Caco-2 (cell line): ENCODE results near the gene TFEB. TPM values are rescaled to one million over a fixed set of nuclear protein-coding genes. Genes with fewer than 3 reads are reported as not detected.

Experiments
- BruUV-seq: library from RNA; stranded (reverse); fragments of 400-500 nt; replicated peaks from 2 replicates; lab custom pipeline; 2021; lab: Mats Ljungman, UMichigan
- CTCF ChIA-PET: fragments of 300-600 bp; sonication (Branson Sonifier 250); formaldehyde crosslinking; loops from one replicate; lab custom pipeline; 2022; ENCODE audit warnings: antibody characterized with exemption; lab: Charles Lee
- POLR2A ChIA-PET: fragments of 300-600 bp; sonication (Branson Sonifier 250); formaldehyde crosslinking; loops from one replicate; lab custom pipeline; 2022; ENCODE audit warnings: antibody characterized with exemption; lab: Charles Lee
- DNase-seq, 2 experiments: peaks; one replicate each; pipeline versions ENCODE4 v3.0.0 to v3.0.0-alpha.2; 2020 to 2022
- H3K27me3 ChIP-seq: replicated peaks from 2 replicates; pipeline ENCODE4 v1.6.0; 2011; ENCODE audit warnings: low read length; ENCODE audit not compliant: control insufficient read depth, insufficient read depth
- H3K36me3 ChIP-seq: 2 replicates; pipeline ENCODE4 v1.5.1; 2011; ENCODE audit warnings: low read length; ENCODE audit not compliant: control insufficient read depth, insufficient read depth
- H3K4me1 ChIP-seq: fragments of 250-450 bp; sonication (Bioruptor Pico); 2 replicates; pipeline ENCODE4 v1.5.1; 2020; ENCODE audit warnings: mild to moderate bottlenecking
- H3K4me3 ChIP-seq: 2 replicates; pipeline ENCODE4 v1.5.1; 2011; ENCODE audit warnings: low read depth, mild to moderate bottlenecking, control low read depth, low read length
- H3K9me3 ChIP-seq: fragments of 250-450 bp; sonication (Bioruptor Pico); 2 replicates; pipeline ENCODE4 v1.5.1; 2020; ENCODE audit warnings: mild to moderate bottlenecking, moderate library complexity
- H3K27ac Mint-ChIP-seq: one replicate; pipeline ENCODE4 v1.8.0; 2022; ENCODE audit warnings: mixed read lengths; ENCODE audit not compliant: unreplicated experiment
- H3K27me3 Mint-ChIP-seq: one replicate; pipeline ENCODE4 v1.8.0; 2022; ENCODE audit warnings: mixed read lengths; ENCODE audit not compliant: insufficient read depth, unreplicated experiment
- H3K36me3 Mint-ChIP-seq: one replicate; pipeline ENCODE4 v1.8.0; 2022; ENCODE audit warnings: mild to moderate bottlenecking, mixed read lengths; ENCODE audit not compliant: insufficient read depth, unreplicated experiment
- H3K4me1 Mint-ChIP-seq: one replicate; pipeline ENCODE4 v1.8.0; 2022; ENCODE audit warnings: low read depth, mixed read lengths; ENCODE audit not compliant: unreplicated experiment
- H3K4me3 Mint-ChIP-seq: one replicate; pipeline ENCODE4 v1.8.0; 2022; ENCODE audit warnings: mild to moderate bottlenecking, moderate library complexity, mixed read lengths; ENCODE audit not compliant: unreplicated experiment
- H3K9me3 Mint-ChIP-seq: one replicate; pipeline ENCODE4 v1.8.0; 2022; ENCODE audit warnings: mixed read lengths; ENCODE audit not compliant: unreplicated experiment
- intact Hi-C: fragments of 100-400 bp; cut with micrococcal nuclease; formaldehyde crosslinking; loops from one replicate; pipeline ENCODE4 v1.10.0; 2022; ENCODE audit not compliant: unreplicated experiment
- total RNA-seq: library from RNA; stranded (reverse); gene quantifications from 2 replicates; pipeline ENCODE4 v1.2.3, GENCODE V29; 2022
- TF ChIP-seq, protein P1 (sequence below), 2 experiments: fragments of 200-600 bp in 1 of 2; IDR thresholded peaks; 1 replicate in 1 of 2; 2 replicates in 1 of 2; pipeline versions ENCODE4 v1.5.1 to v1.8.0; 2011 to 2022; ENCODE audit warnings: antibody characterized with exemption in 1 of 2, control low read depth in 1 of 2, inconsistent platforms in 1 of 2, low read depth in 1 of 2, low read length in 1 of 2, mild to moderate bottlenecking in 1 of 2, moderate library complexity in 1 of 2; ENCODE audit not compliant: insufficient read depth in 1 of 2, severe bottlenecking in 1 of 2, unreplicated experiment in 1 of 2

TFEB gene
- total RNA-seq, 1 experiment from 2014 or later: 3.8 TPM

DNA sequence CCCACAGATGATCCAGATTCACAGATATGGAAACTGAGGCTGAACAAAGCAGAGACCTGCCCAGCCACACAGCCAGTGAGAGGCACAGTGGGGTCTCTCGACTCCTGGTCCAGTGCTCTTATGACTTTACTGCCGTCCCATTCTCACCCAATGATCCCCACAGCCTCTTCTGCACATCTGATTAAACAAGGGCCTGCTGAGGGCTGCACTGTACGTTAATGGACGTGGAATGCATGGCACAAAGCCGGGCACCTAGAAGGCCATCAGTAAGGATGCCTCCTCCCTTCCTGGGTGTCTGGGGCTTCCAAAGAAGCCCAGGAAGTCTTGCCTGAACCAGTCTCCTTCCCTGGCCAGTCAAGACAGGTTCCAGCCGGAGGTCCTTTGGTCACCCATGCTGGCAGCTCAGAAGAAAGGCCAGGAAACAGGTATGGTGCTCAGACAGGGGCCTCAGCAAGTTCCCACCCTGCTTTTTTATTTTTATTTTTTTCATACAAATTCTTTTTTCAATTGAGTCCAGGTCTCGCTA, 3.8 kb downstream of the TFEB start:
- Histone ChIP-seq H3K36me3 (no peaks in the 10 kb centered on the region), H3K4me3 (no peak overlapping the region), H3K9me3 (no peaks in the 10 kb centered on the region), H3K27me3 (no peaks in the 10 kb centered on the region), H3K4me1 (peaks cover 11% of the 10 kb centered on the region)
- no peaks in the 10 kb centered on the region for H3K36me3 Mint-ChIP-seq
- no TSS peak for BruUV-seq
- no peak overlapping the region for H3K27ac Mint-ChIP-seq
- TF ChIP-seq, protein P1, sequence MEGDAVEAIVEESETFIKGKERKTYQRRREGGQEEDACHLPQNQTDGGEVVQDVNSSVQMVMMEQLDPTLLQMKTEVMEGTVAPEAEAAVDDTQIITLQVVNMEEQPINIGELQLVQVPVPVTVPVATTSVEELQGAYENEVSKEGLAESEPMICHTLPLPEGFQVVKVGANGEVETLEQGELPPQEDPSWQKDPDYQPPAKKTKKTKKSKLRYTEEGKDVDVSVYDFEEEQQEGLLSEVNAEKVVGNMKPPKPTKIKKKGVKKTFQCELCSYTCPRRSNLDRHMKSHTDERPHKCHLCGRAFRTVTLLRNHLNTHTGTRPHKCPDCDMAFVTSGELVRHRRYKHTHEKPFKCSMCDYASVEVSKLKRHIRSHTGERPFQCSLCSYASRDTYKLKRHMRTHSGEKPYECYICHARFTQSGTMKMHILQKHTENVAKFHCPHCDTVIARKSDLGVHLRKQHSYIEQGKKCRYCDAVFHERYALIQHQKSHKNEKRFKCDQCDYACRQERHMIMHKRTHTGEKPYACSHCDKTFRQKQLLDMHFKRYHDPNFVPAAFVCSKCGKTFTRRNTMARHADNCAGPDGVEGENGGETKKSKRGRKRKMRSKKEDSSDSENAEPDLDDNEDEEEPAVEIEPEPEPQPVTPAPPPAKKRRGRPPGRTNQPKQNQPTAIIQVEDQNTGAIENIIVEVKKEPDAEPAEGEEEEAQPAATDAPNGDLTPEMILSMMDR (IDR thresholded peaks at IDR 0.05; ENCODE audit: insufficient read depth in 1 of 2, low read depth in 1 of 2, low read length in 1 of 2, severe bottlenecking in 1 of 2, unreplicated experiment in 1 of 2): no peak
- H3K4me1 Mint-ChIP-seq: peaks cover 7% of the 10 kb centered on the region
- H3K4me3 Mint-ChIP-seq: no peak overlapping the region
- CTCF ChIA-PET: no interaction called here
- intact Hi-C loops: no loop called here
- H3K9me3 Mint-ChIP-seq: no peaks in the 10 kb centered on the region
- H3K27me3 Mint-ChIP-seq: no peaks in the 10 kb centered on the region
- POLR2A ChIA-PET: no interaction called here
- DNase-seq: no peak

DNA sequence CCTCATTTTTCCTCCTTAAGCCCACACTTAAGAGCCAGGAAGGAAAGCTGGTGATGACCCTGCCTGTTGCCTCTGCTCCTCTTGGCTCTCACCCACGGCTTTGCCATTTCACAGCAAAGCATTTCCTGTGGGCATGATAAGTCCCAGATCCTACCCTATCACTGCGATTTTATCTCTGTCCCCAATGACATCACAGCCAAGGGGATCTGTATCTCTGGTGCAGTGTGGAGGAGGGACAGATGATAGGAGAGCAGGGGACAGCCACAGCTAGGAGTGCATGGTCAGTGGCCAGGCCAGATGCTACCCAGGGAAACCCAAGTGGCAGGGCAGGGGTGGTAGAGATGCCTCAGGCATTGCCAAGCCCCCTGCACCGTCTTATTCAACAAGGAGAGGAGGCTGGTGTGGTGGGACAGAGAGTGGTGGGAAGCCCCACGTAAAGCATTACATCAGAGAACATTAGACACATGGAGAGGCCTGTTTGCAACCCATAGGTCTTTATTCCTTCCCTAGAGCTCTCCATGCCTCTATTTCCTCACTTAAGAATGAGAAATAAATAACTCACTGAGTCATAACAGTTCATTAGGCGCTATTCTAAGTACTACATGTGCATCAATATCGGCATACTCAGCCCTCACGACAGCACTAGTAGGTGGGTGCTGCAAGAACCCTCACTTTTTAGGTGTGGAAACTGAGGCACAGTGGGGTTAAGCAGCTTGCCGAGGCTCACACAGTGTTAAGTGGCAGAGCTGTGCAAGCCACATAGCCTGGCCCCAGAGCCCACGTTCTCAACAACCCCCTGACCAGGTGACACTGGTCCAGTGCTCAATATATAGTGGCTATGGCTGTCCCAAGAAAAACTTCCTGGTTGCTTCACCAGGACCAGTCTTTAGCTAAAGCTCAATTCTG, 4.6 kb downstream of the TFEB start:
- Histone ChIP-seq H3K36me3 (no peaks in the 10 kb centered on the region), H3K4me3 (no peak overlapping the region), H3K4me1 (peaks cover 3% of the 10 kb centered on the region), H3K27me3 (no peaks in the 10 kb centered on the region), H3K9me3 (no peaks in the 10 kb centered on the region)
- Mint-ChIP-seq H3K27ac (no peak overlapping the region), H3K36me3 (no peaks in the 10 kb centered on the region), H3K27me3 (no peaks in the 10 kb centered on the region), H3K4me1 (peaks cover 7% of the 10 kb centered on the region), H3K4me3 (no peak overlapping the region), H3K9me3 (no peaks in the 10 kb centered on the region)
- ChIA-PET POLR2A (no interaction called here), CTCF (no interaction called here)
- TF ChIP-seq, protein P1 (IDR thresholded peaks at IDR 0.05; ENCODE audit: insufficient read depth in 1 of 2, low read depth in 1 of 2, low read length in 1 of 2, severe bottlenecking in 1 of 2, unreplicated experiment in 1 of 2): no peak
- intact Hi-C loops: no loop called here
- no TSS peak for BruUV-seq
- DNase-seq: no peak

DNA sequence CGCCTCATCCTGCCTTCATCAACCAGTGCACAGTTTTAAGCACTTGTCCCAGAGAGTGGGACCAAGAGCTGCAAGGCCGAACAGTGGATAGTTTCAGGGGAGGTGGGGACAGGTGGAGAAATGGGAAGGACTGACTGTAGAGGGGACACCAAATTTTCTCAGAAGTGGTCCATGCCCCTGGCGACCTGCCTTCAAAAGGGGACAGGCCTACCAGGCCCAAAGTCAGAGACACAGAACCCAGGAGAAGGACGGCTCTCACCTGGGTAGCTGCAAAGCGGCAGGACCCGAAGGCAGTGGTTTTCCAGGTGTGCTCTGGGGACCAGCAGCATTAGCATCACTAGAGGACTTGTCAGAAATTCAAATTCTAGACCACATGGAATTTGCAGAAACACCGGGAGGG, 5.8 kb downstream of the TFEB start:
- Mint-ChIP-seq H3K9me3 (no peaks in the 10 kb centered on the region), H3K4me1 (peaks cover 9% of the 10 kb centered on the region), H3K4me3 (no peak overlapping the region), H3K36me3 (no peaks in the 10 kb centered on the region), H3K27ac (no peak overlapping the region), H3K27me3 (no peaks in the 10 kb centered on the region)
- intact Hi-C loops: no loop called here
- no peak for DNase-seq
- ChIA-PET CTCF (no interaction called here), POLR2A (no interaction called here)
- peaks cover 7% of the 10 kb centered on the region for H3K4me1 ChIP-seq
- no peaks in the 10 kb centered on the region for H3K36me3 ChIP-seq
- TF ChIP-seq, protein P1 (IDR thresholded peaks at IDR 0.05; ENCODE audit: insufficient read depth in 1 of 2, low read depth in 1 of 2, low read length in 1 of 2, severe bottlenecking in 1 of 2, unreplicated experiment in 1 of 2): no peak
- no TSS peak for BruUV-seq
- no peak overlapping the region for H3K4me3 ChIP-seq
- H3K9me3 ChIP-seq: no peaks in the 10 kb centered on the region
- H3K27me3 ChIP-seq: no peaks in the 10 kb centered on the region
